ENCODE results near the gene PDE2A. TPM values are rescaled to one million over a fixed set of nuclear protein-coding genes. Genes with fewer than 3 reads are reported as not detected.

PDE2A gene
- total RNA-seq, 1 experiment from 2014 or later = 3.7 TPM

- Mint-ChIP-seq H3K9me3 (peaks cover 13% of the 10 kb centered on the region), H3K36me3 (peaks cover 8% of the 10 kb centered on the region), H3K4me1 (peaks cover 25% of the 10 kb centered on the region), H3K4me3 (no peak overlapping the region), H3K27ac (no peak overlapping the region), H3K27me3 (ENCODE audit: low read depth) (peaks cover 57% of the 10 kb centered on the region)
- POLR2A ChIA-PET = no interaction called here
- DNase-seq (ENCODE audit: low spot score) (no peak), ATAC-seq (peak; percentile 14; the same call in 1 of the 2 replicates)
- CTCF ChIA-PET = interaction anchor here (0.6 to 5.5 kb wide), 6 partner anchors 14 to 84 kb away, joined by 3 to 52 read pairs (median 10); no protein-coding TSS in a partner anchor
- no peak for TF ChIP-seq HMGA2 (CRISPR knock-in tag; IDR thresholded peaks at IDR 0.05)
- TF ChIP-seq EMX1 (CRISPR knock-in tag; IDR thresholded peaks at IDR 0.05) = no peak
- TF ChIP-seq ZNF671 (CRISPR knock-in tag; IDR thresholded peaks at IDR 0.05) = no peak
- no peak for TF ChIP-seq ZSCAN18 (CRISPR knock-in tag; IDR thresholded peaks at IDR 0.05)
These were observed 4.2 kb downstream of the PDE2A start for GRCh38 chr11:72670041-72670440.

- Mint-ChIP-seq H3K27me3 (ENCODE audit: low read depth) (peaks cover 52% of the 10 kb centered on the region), H3K9me3 (peaks cover 13% of the 10 kb centered on the region), H3K27ac (no peak overlapping the region), H3K4me3 (no peak overlapping the region), H3K4me1 (peaks cover 21% of the 10 kb centered on the region), H3K36me3 (peaks cover 8% of the 10 kb centered on the region)
- TF ChIP-seq ZNF121 (CRISPR knock-in tag; IDR thresholded peaks at IDR 0.05) = no peak
- no peak for TF ChIP-seq CREB1 (CRISPR knock-in tag; IDR thresholded peaks at IDR 0.05)
- no peak for TF ChIP-seq ZNF425 (CRISPR knock-in tag; conservative IDR thresholded peaks at IDR 0.05)
- no peak for TF ChIP-seq TEAD4 (CRISPR knock-in tag; IDR thresholded peaks at IDR 0.05)
- TF ChIP-seq PRDM15 (CRISPR knock-in tag; IDR thresholded peaks at IDR 0.05) = no peak
- TF ChIP-seq TP53 (CRISPR knock-in tag; IDR thresholded peaks at IDR 0.05) = no peak
- no peak for TF ChIP-seq CREM (CRISPR knock-in tag; IDR thresholded peaks at IDR 0.05)
- ChIA-PET POLR2A (no interaction called here), CTCF (interaction anchor here (1.1 to 5.5 kb wide), 7 partner anchors 14 to 83 kb away, joined by 3 to 52 read pairs (median 9); no protein-coding TSS in a partner anchor)
- ATAC-seq (no peak), DNase-seq (ENCODE audit: low spot score) (no peak)
These were observed 4.7 kb downstream of the PDE2A start for GRCh38 chr11:72669527-72669926.

GRCh38 chr11:72668629-72669347 lies 5.4 kb downstream of the PDE2A start:
- ChIA-PET CTCF (interaction anchor here (1.1 to 5.5 kb wide), 13 partner anchors 10 to 197 kb away, joined by 3 to 52 read pairs (median 6); no protein-coding TSS in a partner anchor), POLR2A (no interaction called here)
- ATAC-seq = no peak
- Mint-ChIP-seq H3K27ac (no peak overlapping the region), H3K4me1 (peaks cover 17% of the 10 kb centered on the region), H3K36me3 (peaks cover 8% of the 10 kb centered on the region), H3K27me3 (ENCODE audit: low read depth) (peaks cover 45% of the 10 kb centered on the region), H3K9me3 (peaks cover 13% of the 10 kb centered on the region), H3K4me3 (no peak overlapping the region)
- no peak for DNase-seq (ENCODE audit: low spot score)
- TF ChIP-seq GRHL2 (CRISPR knock-in tag; IDR thresholded peaks at IDR 0.05; ENCODE audit: insufficient replicate concordance, severe bottlenecking) (no peak), TEAD1 (CRISPR knock-in tag; IDR thresholded peaks at IDR 0.05) (no peak), KAT7 (CRISPR knock-in tag; IDR thresholded peaks at IDR 0.05; ENCODE audit: borderline replicate concordance) (no peak), SP1 (CRISPR knock-in tag; conservative IDR thresholded peaks at IDR 0.05) (no peak), RELA (CRISPR knock-in tag; IDR thresholded peaks at IDR 0.05; ENCODE audit: borderline replicate concordance) (no peak), CREB1 (CRISPR knock-in tag; IDR thresholded peaks at IDR 0.05) (no peak), ZNF232 (CRISPR knock-in tag; IDR thresholded peaks at IDR 0.05) (no peak), FOXK1 (CRISPR knock-in tag; IDR thresholded peaks at IDR 0.05) (no peak), FOXP4 (CRISPR knock-in tag; IDR thresholded peaks at IDR 0.05) (no peak)

All from WTC11 (cell line).